Endothelial cell of umbilical vein (primary cell): ENCODE results near the gene MOB3B. TPM values are rescaled to one million over a fixed set of nuclear protein-coding genes. Genes with fewer than 3 reads are reported as not detected.

Experiments
- BruUV-seq: library from RNA; stranded (reverse); fragments of 400-500 nt; replicated peaks from 2 replicates; lab custom pipeline; 2021; lab: Mats Ljungman, UMichigan
- CTCF ChIA-PET: fragments of 300-600, 350-600 bp; sonication (Branson Sonifier 250); formaldehyde crosslinking; loops from one replicate; lab custom pipeline; 2021; ENCODE audit warnings: antibody characterized with exemption, inconsistent platforms; lab: Charles Lee
- POLR2A ChIA-PET: fragments of 300-600, 350-600 bp; sonication (Branson Sonifier 250); formaldehyde crosslinking; loops from one replicate; lab custom pipeline; 2021; ENCODE audit warnings: antibody characterized with exemption, inconsistent platforms; lab: Charles Lee
- DNase-seq: peaks from one replicate; pipeline ENCODE4 v3.0.0-alpha.2; 2011; ENCODE audit warnings: low read depth, low spot score
- FAIRE-seq: peaks from 2 replicates; lab custom pipeline; 2011; peaks lifted over from hg19 to GRCh38; lab: Jason Lieb, UNC
- H2AFZ ChIP-seq: 2 replicates; pipeline ENCODE4 v1.6.0; 2012; ENCODE audit warnings: low read depth, low read length, control low read depth, inconsistent platforms
- H3K27ac ChIP-seq: 2 replicates; pipeline ENCODE4 v1.5.1; 2011; ENCODE audit warnings: low read depth, mild to moderate bottlenecking, control low read depth, low read length, moderate library complexity; ENCODE audit not compliant: insufficient read depth
- H3K27me3 ChIP-seq, 2 experiments: 2 replicates each; pipeline versions ENCODE4 v1.6.0 to v1.6.1; 2011; ENCODE audit warnings: low read length in 2 of 2, mixed read lengths in 1 of 2; ENCODE audit not compliant: control insufficient read depth in 2 of 2, insufficient read depth in 2 of 2
- H3K36me3 ChIP-seq, 2 experiments: 2 replicates in 1 of 2; 3 replicates in 1 of 2; pipeline ENCODE4 v1.5.1; 2011; ENCODE audit warnings: low read length in 2 of 2, mild to moderate bottlenecking in 1 of 2, moderate library complexity in 1 of 2; ENCODE audit not compliant: control insufficient read depth in 2 of 2, insufficient read depth in 2 of 2; ENCODE audit errors: extremely low read depth in 1 of 2
- H3K4me1 ChIP-seq: 3 replicates; pipeline ENCODE4 v1.5.1; 2011; ENCODE audit warnings: mild to moderate bottlenecking, low read length; ENCODE audit not compliant: control insufficient read depth, insufficient read depth; ENCODE audit errors: extremely low read depth
- H3K4me2 ChIP-seq: 2 replicates; pipeline ENCODE4 v1.6.1; 2011; ENCODE audit warnings: low read length, control low read depth, mixed read lengths; ENCODE audit not compliant: insufficient read depth
- H3K4me3 ChIP-seq, 3 experiments: fragments of 200-600 bp in 1 of 3; sonication (generic), shearing (Covaris generic) in 1 of 3; replicated peaks in 1 of 3; 2 replicates each; pipeline ENCODE4 v1.5.1; 2011 to 2016; ENCODE audit warnings: control low read depth in 3 of 3, low read length in 3 of 3, mild to moderate bottlenecking in 2 of 3, inconsistent platforms in 1 of 3, low read depth in 1 of 3, moderate library complexity in 1 of 3; ENCODE audit not compliant: insufficient read depth in 1 of 3
- H3K79me2 ChIP-seq: 2 replicates; pipeline ENCODE4 v1.6.0; 2012; ENCODE audit warnings: low read length, inconsistent platforms; ENCODE audit not compliant: control insufficient read depth, insufficient read depth
- H3K9ac ChIP-seq: replicated peaks from 2 replicates; pipeline ENCODE3; 2011; ENCODE audit warnings: low read length, control low read depth; ENCODE audit not compliant: insufficient read depth; ENCODE audit errors: extremely low read depth
- H3K9me1 ChIP-seq: replicated peaks from 3 replicates; pipeline ENCODE4 v1.6.0; 2011; ENCODE audit warnings: mild to moderate bottlenecking, low read length; ENCODE audit not compliant: control insufficient read depth, insufficient read depth; ENCODE audit errors: extremely low read depth
- H3K9me3 ChIP-seq: replicated peaks from 2 replicates; pipeline ENCODE4 v1.5.1; 2012; ENCODE audit warnings: low read length, inconsistent platforms; ENCODE audit not compliant: control insufficient read depth, insufficient read depth
- H4K20me1 ChIP-seq: replicated peaks from 2 replicates; pipeline ENCODE3; 2011; ENCODE audit warnings: mild to moderate bottlenecking, low read length; ENCODE audit not compliant: control insufficient read depth, insufficient read depth; ENCODE audit errors: extremely low read depth
- CTCF ChIP-seq, 2 donors: IDR thresholded peaks; 1 replicate in 1 of 2; 2 replicates in 1 of 2; pipeline ENCODE4 v1.5.1; 2011; ENCODE audit warnings: low read length in 2 of 2, mild to moderate bottlenecking in 2 of 2, moderate library complexity in 2 of 2, control low read depth in 1 of 2, inconsistent platforms in 1 of 2, low read depth in 1 of 2; ENCODE audit not compliant: insufficient read depth in 1 of 2; ENCODE audit errors: extremely low read depth in 1 of 2
- EZH2 ChIP-seq: IDR thresholded peaks from 2 replicates; pipeline ENCODE4 v1.6.1; 2012; ENCODE audit warnings: borderline replicate concordance, low read depth, mild to moderate bottlenecking, moderate library complexity, low read length, inconsistent platforms; ENCODE audit not compliant: severe bottlenecking
- FOS ChIP-seq: IDR thresholded peaks from 2 replicates; pipeline ENCODE4 v1.6.1; 2011; ENCODE audit warnings: mild to moderate bottlenecking, low read length, moderate library complexity, borderline replicate concordance; ENCODE audit not compliant: insufficient read depth
- GATA2 ChIP-seq: IDR thresholded peaks from 2 replicates; pipeline ENCODE4 v1.7.0; 2011; ENCODE audit warnings: low read depth, mild to moderate bottlenecking, moderate library complexity, mixed read lengths, low read length; ENCODE audit not compliant: insufficient read length, insufficient read depth
- JUN ChIP-seq: IDR thresholded peaks from 2 replicates; pipeline ENCODE4 v1.6.1; 2011; ENCODE audit warnings: borderline replicate concordance, low read depth; ENCODE audit not compliant: insufficient read length, insufficient read depth
- MAX ChIP-seq: IDR thresholded peaks from 2 replicates; pipeline ENCODE4 v1.6.1; 2011; ENCODE audit not compliant: insufficient read depth, insufficient read length
- MYC ChIP-seq: IDR thresholded peaks from one replicate; pipeline ENCODE4 v1.6.1; 2011; ENCODE audit warnings: mild to moderate bottlenecking, low read depth, low read length
- dilution Hi-C: fragments of 300-500 bp; cut with MboI; formaldehyde crosslinking; loops from one replicate; pipeline ENCODE4 v1.15.0; 2019; ENCODE audit warnings: low sequenced_read_pairs; ENCODE audit not compliant: extremely low pct_ligation_motif_present
- intact Hi-C: fragments of 100-400 bp; cut with micrococcal nuclease; formaldehyde crosslinking; loops from one replicate; pipeline ENCODE4 v1.10.0; 2022
- polyA plus RNA-seq, 4 experiments: library from polyadenylated mRNA; depleted of rRNA in 3 of 4; stranded (reverse) in 3 of 4; unstranded in 1 of 4; fragments of >200 nt; gene quantifications; 2 replicates each; pipeline versions ENCODE4 v1.2.1 to v1.2.3, GENCODE V29; 2011 to 2012; ENCODE audit warnings: missing spikeins in 1 of 4
- total RNA-seq: library from RNA; stranded (reverse); gene quantifications from 2 replicates; pipeline ENCODE4 v1.2.3, GENCODE V29; 2021

MOB3B gene
- total and polyA plus RNA-seq, 2 donors (not counting 3 experiments of a cell fraction or from before 2014, with no cell fraction given) = 0.03 TPM; not detected in 1

DNA sequence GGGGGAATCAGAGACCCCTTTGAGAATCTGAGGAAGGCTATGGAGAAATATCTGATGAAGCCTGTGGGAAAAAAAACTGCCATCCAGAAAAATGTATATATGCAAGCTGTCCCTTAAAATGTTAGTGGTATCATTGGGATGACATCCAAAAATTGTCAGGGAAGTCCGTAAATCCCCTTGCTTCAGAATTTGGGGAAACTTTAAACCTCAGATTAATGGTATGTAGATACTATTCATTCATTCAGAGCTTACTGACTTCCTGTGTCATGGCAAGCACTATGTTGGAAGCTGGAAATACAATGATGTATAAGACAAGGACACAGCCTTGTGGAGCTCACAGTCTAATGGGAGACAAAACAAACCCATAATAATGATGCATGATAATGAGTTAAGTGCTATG is 10.9 kb upstream of the MOB3B start:
- Histone ChIP-seq H3K79me2 (no peaks in the 10 kb centered on the region), H3K36me3 (no peaks in the 10 kb centered on the region), H3K27me3 (no peaks in the 10 kb centered on the region), H2AFZ (no peak overlapping the region), H3K27ac (no peak overlapping the region), H3K9me1 (no peaks in the 10 kb centered on the region), H3K4me2 (no peak overlapping the region), H3K9me3 (no peaks in the 10 kb centered on the region), H3K4me3 (no peak overlapping the region), H3K4me1 (no peaks in the 10 kb centered on the region), H4K20me1 (no peaks in the 10 kb centered on the region), H3K9ac (no peak overlapping the region)
- POLR2A ChIA-PET = no interaction called here
- intact Hi-C loops = no loop called here
- FAIRE-seq (no peak), DNase-seq (no peak)
- CTCF ChIA-PET = interaction anchor here (1.7 to 3.0 kb wide), 3 partner anchors 9 to 207 kb away, joined by 6 to 12 read pairs (median 6); partner anchors contain the start of gene MOB3B
- dilution Hi-C loops = no loop called here
- BruUV-seq = no TSS peak
- TF ChIP-seq JUN (no peak), MAX (no peak), FOS (no peak), CTCF (IDR thresholded peaks at IDR 0.05; ENCODE audit: extremely low read depth in 1 of 2, insufficient read depth in 1 of 2, low read depth in 1 of 2, low read length in 2 of 2) (no peak), EZH2 (no peak), GATA2 (no peak), MYC (no peak)
